DOHH2 (cell line): ENCODE results near the gene UCP3.

ENCODE experiments used
- CTCF ChIP-seq: fragments of 200-600 bp; sonication (generic); IDR thresholded peaks from one replicate; pipeline ENCODE4 v1.5.1; 2014; ENCODE audit warnings: antibody characterized with exemption, mild to moderate bottlenecking, low read depth, low read length; ENCODE audit not compliant: poor library complexity, severe bottlenecking
- EZH2phosphoT487 ChIP-seq: fragments of 200-600 bp; sonication (generic); IDR thresholded peaks from 2 replicates; pipeline ENCODE4 v1.6.1; 2017; ENCODE audit warnings: borderline replicate concordance, mild to moderate bottlenecking, antibody characterized with exemption, low read length, moderate library complexity, mixed read lengths

- TF ChIP-seq CTCF (no peak), EZH2phosphoT487 (no peak)
Observed at GRCh38 chr11:73981051-73981805, 27.7 kb downstream of the UCP3 start.
